Medulla oblongata (tissue), 1 donor: ENCODE data around the gene N4BP3.
"Not testable (repeated sequence)": the region's sequence is repeated elsewhere in the genome, so short reads cannot be mapped to it uniquely, and the experiment has no call there.

Experiments used
- DNase-seq: peaks from one replicate; pipeline ENCODE4 v3.0.0-alpha.2; 2015; ENCODE audit errors: extremely low spot score

N4BP3 gene

GRCh38 chr5:178113141-178113787, at the start of gene N4BP3:
Gene N4BP3 (plus strand): TSS chr5:178113532. CDS start chr5:178119584, 6,052 bp downstream.
- DNase-seq, result no peak

GRCh38 chr5:178067755-178068154, 45.6 kb upstream of the N4BP3 start:
- DNase-seq, result no peak

GRCh38 chr5:178068293-178068692, 45.0 kb upstream of the N4BP3 start:
- no peak for DNase-seq

GRCh38 chr5:178069909-178070308, 43.4 kb upstream of the N4BP3 start:
- no peak for DNase-seq

GRCh38 chr5:178071108-178071507, 42.2 kb upstream of the N4BP3 start:
- no peak for DNase-seq

- no peak for DNase-seq
Measured at GRCh38 chr5:178072749-178073148, 40.6 kb upstream of the N4BP3 start.

- no peak for DNase-seq
Measured at GRCh38 chr5:178074266-178074952, 38.9 kb upstream of the N4BP3 start.

- DNase-seq, result not testable (repeated sequence)
Measured at GRCh38 chr5:178076965-178077364, 36.4 kb upstream of the N4BP3 start.

- DNase-seq, result no peak
Measured at GRCh38 chr5:178077751-178078150, 35.6 kb upstream of the N4BP3 start.

- no peak for DNase-seq
Measured at GRCh38 chr5:178078197-178079010, 34.9 kb upstream of the N4BP3 start.

GRCh38 chr5:178080056-178080455, 33.3 kb upstream of the N4BP3 start:
- no peak for DNase-seq

- DNase-seq, result no peak
Measured at GRCh38 chr5:178080618-178081410, 32.5 kb upstream of the N4BP3 start.

- DNase-seq, result no peak
Measured at GRCh38 chr5:178081571-178082243, 31.6 kb upstream of the N4BP3 start.

- DNase-seq, result no peak
Measured at GRCh38 chr5:178083922-178084321, 29.4 kb upstream of the N4BP3 start.

- no peak for DNase-seq
Measured at GRCh38 chr5:178085316-178085715, 28.0 kb upstream of the N4BP3 start.

- DNase-seq, result no peak
Measured at GRCh38 chr5:178086266-178086665, 27.1 kb upstream of the N4BP3 start.

GRCh38 chr5:178087199-178087598, 26.1 kb upstream of the N4BP3 start:
- not testable (repeated sequence) for DNase-seq

GRCh38 chr5:178090856-178091255, 22.5 kb upstream of the N4BP3 start:
- no peak for DNase-seq

GRCh38 chr5:178093134-178093533, 20.2 kb upstream of the N4BP3 start:
- no peak for DNase-seq

- DNase-seq, result no peak
Measured at GRCh38 chr5:178094345-178094744, 19.0 kb upstream of the N4BP3 start.

GRCh38 chr5:178098685-178099084, 14.6 kb upstream of the N4BP3 start:
- DNase-seq, result no peak
